Kasumi-1 (cell line): Measurements from ENCODE around the gene SLC9B2.
"Not testable (repeated sequence)": the region's sequence is repeated elsewhere in the genome, so short reads cannot be mapped to it uniquely, and the experiment has no call there.

Experiments used
- DNase-seq, 2 experiments: peaks; one replicate each; lab custom pipeline; 2025; lab: John Stamatoyannopoulos, UW

Gene SLC9B2

GRCh38 chr4:103019308-103020124 lies 57.0 kb downstream of the SLC9B2 start, which contains the start of gene SLC9B1:
Gene SLC9B1 (minus strand): TSS chr4:103019705. CDS start chr4:102991711, 27,994 bp downstream.
- peak; percentile 83 to 88 for DNase-seq

GRCh38 chr4:103018391-103019307 lies 57.9 kb downstream of the SLC9B2 start:
- DNase-seq, result no peak

- DNase-seq, result no peak
These were observed 64.0 kb downstream of the SLC9B2 start for GRCh38 chr4:103012551-103012950.

GRCh38 chr4:103012060-103012459 lies 64.5 kb downstream of the SLC9B2 start:
- no peak for DNase-seq

GRCh38 chr4:103011378-103012025 lies 65.1 kb downstream of the SLC9B2 start:
- no peak for DNase-seq

- no peak for DNase-seq
These were observed 65.8 kb downstream of the SLC9B2 start for GRCh38 chr4:103010804-103011203.

- DNase-seq, result peak; percentile 66 to 85
These were observed 67.5 kb downstream of the SLC9B2 start for GRCh38 chr4:103008875-103009729.

GRCh38 chr4:103002551-103002950 lies 74.0 kb downstream of the SLC9B2 start:
- peak in 1 of 2 experiments; percentile 30 for DNase-seq

- DNase-seq, result no peak
These were observed 81.8 kb downstream of the SLC9B2 start for GRCh38 chr4:102994803-102995202.

- DNase-seq, result not testable (repeated sequence)
These were observed 82.6 kb downstream of the SLC9B2 start for GRCh38 chr4:102993985-102994384.

- no peak for DNase-seq
These were observed 88.0 kb downstream of the SLC9B2 start for GRCh38 chr4:102988429-102989020.

GRCh38 chr4:102981005-102981404 lies 95.6 kb downstream of the SLC9B2 start:
- no peak for DNase-seq
